IMR-90 (cell line): Measurements from ENCODE around the gene ZNF764. TPM values are rescaled to one million over a fixed set of nuclear protein-coding genes. Genes with fewer than 3 reads are reported as not detected.

Source experiments
- ATAC-seq: fragments of 200-7000 bp; cut with Tn5 transposase; 2 replicates; pipeline ENCODE4 v1.9.1; 2020; ENCODE audit warnings: low read depth, mild to moderate bottlenecking, moderate library complexity
- BruUV-seq: library from RNA; stranded (reverse); fragments of 400-500 nt; replicated peaks from 2 replicates; lab custom pipeline; 2021; lab: Mats Ljungman, UMichigan
- CTCF ChIA-PET: fragments of 300-600 bp; formaldehyde crosslinking; extraction: SDS; loops from one replicate; lab custom pipeline; 2021; ENCODE audit warnings: antibody characterized with exemption; lab: Yijun Ruan, JAX
- POLR2A ChIA-PET: fragments of 300-600 bp; sonication (Branson Sonifier 250); formaldehyde crosslinking; loops from one replicate; lab custom pipeline; 2022; ENCODE audit warnings: antibody characterized with exemption; ENCODE audit not compliant: unreplicated experiment; lab: Charles Lee
- DNase-seq: peaks from one replicate; pipeline ENCODE4 v3.0.0; 2013
- H2AFZ ChIP-seq: replicated peaks from 2 replicates; pipeline ENCODE3; 2013; ENCODE audit warnings: low read length, mild to moderate bottlenecking; ENCODE audit not compliant: poor library complexity
- H2AK5ac ChIP-seq: 2 replicates; pipeline ENCODE4 v1.6.1; 2013; ENCODE audit warnings: low read depth, low read length, inconsistent platforms
- H2AK9ac ChIP-seq: replicated peaks from 2 replicates; pipeline ENCODE3; 2013; ENCODE audit warnings: mild to moderate bottlenecking, low read depth, low read length, moderate library complexity; ENCODE audit not compliant: poor library complexity
- H2BK120ac ChIP-seq: 2 replicates; pipeline ENCODE4 v1.6.1; 2013; ENCODE audit warnings: low read depth, low read length, inconsistent platforms
- H2BK15ac ChIP-seq: 3 replicates; pipeline ENCODE4 v1.6.1; 2013; ENCODE audit warnings: low read depth, low read length, inconsistent platforms
- H2BK20ac ChIP-seq: 2 replicates; pipeline ENCODE4 v1.6.1; 2013; ENCODE audit warnings: low read depth, mild to moderate bottlenecking, inconsistent platforms, low read length, moderate library complexity
- H2BK5ac ChIP-seq: 2 replicates; pipeline ENCODE4 v1.6.1; 2013; ENCODE audit warnings: mild to moderate bottlenecking, low read depth, low read length, inconsistent platforms; ENCODE audit not compliant: poor library complexity, severe bottlenecking
- H3K14ac ChIP-seq: replicated peaks from 2 replicates; pipeline ENCODE4 v1.6.1; 2013; ENCODE audit warnings: low read depth, low read length, inconsistent platforms
- H3K18ac ChIP-seq: 2 replicates; pipeline ENCODE4 v1.6.1; 2013; ENCODE audit warnings: low read depth, low read length, control low read depth
- H3K23ac ChIP-seq: 2 replicates; pipeline ENCODE4 v1.6.1; 2013; ENCODE audit warnings: low read depth, low read length, inconsistent platforms
- H3K27ac ChIP-seq: 2 replicates; pipeline ENCODE4 v1.5.1; 2013; ENCODE audit warnings: mild to moderate bottlenecking, control low read depth, low read length; ENCODE audit not compliant: insufficient read depth
- H3K27me3 ChIP-seq: 2 replicates; pipeline ENCODE4 v1.6.1; 2013; ENCODE audit warnings: low read length; ENCODE audit not compliant: control insufficient read depth, insufficient read depth
- H3K36me3 ChIP-seq: 2 replicates; pipeline ENCODE4 v1.6.1; 2013; ENCODE audit warnings: low read length, mixed read lengths; ENCODE audit not compliant: control insufficient read depth, insufficient read depth
- H3K4ac ChIP-seq: 2 replicates; pipeline ENCODE4 v1.6.1; 2013; ENCODE audit warnings: low read depth, low read length, inconsistent platforms
- H3K4me1 ChIP-seq: 2 replicates; pipeline ENCODE4 v1.6.1; 2013; ENCODE audit warnings: low read length, mixed read lengths; ENCODE audit not compliant: control insufficient read depth, insufficient read depth
- H3K4me2 ChIP-seq: 2 replicates; pipeline ENCODE4 v1.6.1; 2013; ENCODE audit warnings: low read depth, mild to moderate bottlenecking, control low read depth, low read length, moderate library complexity
- H3K4me3 ChIP-seq: 2 replicates; pipeline ENCODE4 v1.5.1; 2013; ENCODE audit warnings: low read depth, mild to moderate bottlenecking, control low read depth, low read length, moderate library complexity; ENCODE audit not compliant: insufficient read depth
- H3K56ac ChIP-seq: 2 replicates; pipeline ENCODE4 v1.6.1; 2013; ENCODE audit warnings: low read length, inconsistent platforms; ENCODE audit not compliant: insufficient read depth; ENCODE audit errors: extremely low read depth
- H3K79me1 ChIP-seq, 2 experiments: 2 replicates each; pipeline ENCODE4 v1.6.1; 2013; ENCODE audit warnings: low read length in 2 of 2, inconsistent platforms in 1 of 2, low read depth in 1 of 2
- H3K9ac ChIP-seq: 2 replicates; pipeline ENCODE4 v1.6.1; 2013; ENCODE audit warnings: low read depth, low read length, control low read depth
- H3K9me1 ChIP-seq: 2 replicates; pipeline ENCODE4 v1.6.1; 2013; ENCODE audit warnings: low read length, inconsistent platforms; ENCODE audit not compliant: insufficient read depth
- H3K9me3 ChIP-seq: 2 replicates; pipeline ENCODE4 v1.6.1; 2013; ENCODE audit warnings: low read length; ENCODE audit not compliant: control insufficient read depth, insufficient read depth
- H4K20me1 ChIP-seq: 2 replicates; pipeline ENCODE4 v1.6.1; 2013; ENCODE audit warnings: low read length, inconsistent platforms; ENCODE audit not compliant: insufficient read depth
- H4K5ac ChIP-seq: 2 replicates; pipeline ENCODE4 v1.6.1; 2013; ENCODE audit warnings: mild to moderate bottlenecking, low read depth, low read length, control low read depth
- H4K8ac ChIP-seq, 2 experiments: 2 replicates each; pipeline ENCODE4 v1.6.1; 2013; ENCODE audit warnings: low read depth in 2 of 2, low read length in 2 of 2, control low read depth in 1 of 2, inconsistent platforms in 1 of 2
- H4K91ac ChIP-seq: 2 replicates; pipeline ENCODE4 v1.6.1; 2013; ENCODE audit warnings: low read depth, low read length, inconsistent platforms; ENCODE audit not compliant: insufficient read depth
- BHLHE40 ChIP-seq: fragments of 150-350 bp; IDR thresholded peaks from 2 replicates; pipeline ENCODE4 v1.6.1; 2016; ENCODE audit warnings: mild to moderate bottlenecking, low read depth, low read length
- CHD1 ChIP-seq: IDR thresholded peaks from 2 replicates; pipeline ENCODE4 v1.6.1; 2012; ENCODE audit warnings: low read depth, low read length, improper control_type of control experiment
- ELK1 ChIP-seq: fragments of 150-350 bp; IDR thresholded peaks from 2 replicates; pipeline ENCODE4 v1.6.1; 2016; ENCODE audit warnings: low read depth, mild to moderate bottlenecking, low read length, moderate library complexity, borderline replicate concordance
- FOS ChIP-seq: fragments of 150-350 bp; IDR thresholded peaks from 2 replicates; pipeline ENCODE4 v1.6.1; 2016; ENCODE audit warnings: low read depth, low read length
- MAFK ChIP-seq: IDR thresholded peaks from 2 replicates; pipeline ENCODE4 v1.6.1; 2012; ENCODE audit warnings: low read depth, low read length, improper control_type of control experiment
- MXI1 ChIP-seq: IDR thresholded peaks from 2 replicates; pipeline ENCODE4 v1.6.1; 2012; ENCODE audit warnings: low read depth, mild to moderate bottlenecking, low read length, moderate library complexity, borderline replicate concordance
- NFE2L2 ChIP-seq: fragments of 150-350 bp; IDR thresholded peaks from 2 replicates; pipeline ENCODE4 v1.6.1; 2016; ENCODE audit warnings: low read depth, mild to moderate bottlenecking, low read length
- RCOR1 ChIP-seq: IDR thresholded peaks from 2 replicates; pipeline ENCODE4 v1.6.1; 2012; ENCODE audit warnings: mild to moderate bottlenecking, low read length, improper control_type of control experiment; ENCODE audit not compliant: insufficient replicate concordance
- USF2 ChIP-seq: fragments of 150-350 bp; IDR thresholded peaks from 2 replicates; pipeline ENCODE4 v1.6.1; 2017; ENCODE audit warnings: mild to moderate bottlenecking, antibody characterized with exemption, low read length, low read depth
- WGBS, 2 experiments: methylation state at CpG; one replicate each; pipeline versions ENCODE4 v1.1.5 to v1.1.7; 2013; ENCODE audit warnings: missing lambda C conversion rate in 2 of 2; ENCODE audit not compliant: insufficient read length in 1 of 2; ENCODE audit errors: extremely low coverage in 2 of 2; 5-methylcytosine and 5-hydroxymethylcytosine counted together
- dilution Hi-C: fragments of 300-500 bp; cut with HindIII; formaldehyde crosslinking; loops from one replicate; pipeline ENCODE4 v1.14.3; 2018; ENCODE audit warnings: low sequenced_read_pairs; ENCODE audit not compliant: unreplicated experiment
- in situ Hi-C: fragments of 300-500 bp; cut with MboI; formaldehyde crosslinking; loops from 3 replicates; pipeline ENCODE4 v1.14.3; 2019; ENCODE audit warnings: low sequenced_read_pairs, inconsistent platforms, mixed read lengths
- intact Hi-C: fragments of 100-400 bp; cut with micrococcal nuclease; formaldehyde crosslinking; loops from 2 replicates; pipeline ENCODE4 v1.10.0; 2022
- polyA plus RNA-seq, 3 experiments: library from polyadenylated mRNA; depleted of rRNA; stranded (reverse); fragments of >200 nt; gene quantifications; 2 replicates each; pipeline ENCODE4 v1.2.3, GENCODE V29; 2012; ENCODE audit warnings: low replicate concordance in 1 of 3
- total RNA-seq: library from RNA; depleted of rRNA; stranded (reverse); fragments of >200 nt; gene quantifications from 2 replicates; pipeline ENCODE4 v1.2.3, GENCODE V29; 2012

Gene ZNF764
- total and polyA plus RNA-seq, 2 of the 4 experiments (the other 2 are of a cell fraction), result 2.2 to 4.6 TPM

- POLR2A ChIA-PET, result no interaction called here
- no TSS peak for BruUV-seq
- Histone ChIP-seq H3K4ac (no peak overlapping the region), H3K4me1 (peaks cover 13% of the 10 kb centered on the region), H4K91ac (no peak overlapping the region), H2AK9ac (no peak overlapping the region), H2AFZ (no peak overlapping the region), H4K5ac (no peak overlapping the region), H2BK20ac (no peak overlapping the region), H3K79me1 (peaks cover 0 to 3% of the 10 kb centered on the region in 2 experiments; a peak in 1 of 4 replicates), H3K14ac (no peak overlapping the region), H3K27me3 (no peaks in the 10 kb centered on the region), H2BK5ac (no peak overlapping the region), H3K23ac (no peak overlapping the region), H2AK5ac (no peak overlapping the region), H3K9me3 (no peaks in the 10 kb centered on the region), H4K20me1 (no peaks in the 10 kb centered on the region), H3K36me3 (no peaks in the 10 kb centered on the region), H2BK15ac (no peak overlapping the region), H3K9me1 (0 out of 2 replicates have a peak, but pooled peaks cover 5% of the 10 kb centered on the region), H3K4me3 (no peak overlapping the region), H3K9ac (no peak overlapping the region), H2BK120ac (no peak overlapping the region), H4K8ac (no peak overlapping the region), H3K27ac (no peak overlapping the region), H3K18ac (no peak overlapping the region), H3K56ac (no peak overlapping the region), H3K4me2 (no peak overlapping the region)
- TF ChIP-seq MXI1 (no peak), RCOR1 (no peak), NFE2L2 (no peak), ELK1 (no peak), FOS (no peak), CHD1 (no peak), MAFK (no peak), USF2 (no peak), BHLHE40 (no peak)
- in situ Hi-C loops (no loop called here), intact Hi-C loops (no loop called here), dilution Hi-C loops (no loop called here)
- WGBS, 2 experiments, result 97% methylated on average over 5 of the region's 8 CpGs; no CpG with 5 or more reads in 1 of the 2 experiments
- CTCF ChIA-PET, result no interaction called here
- ATAC-seq, result no peak
- DNase-seq, result no peak
These were observed 12.1 kb downstream of the ZNF764 start for GRCh38 chr16:30546115-30546514.
